HCT116 (cell line): ENCODE data around the gene LCE3C. TPM values are rescaled to one million over a fixed set of nuclear protein-coding genes. Genes with fewer than 3 reads are reported as not detected.

Experiments
- ATAC-seq: fragments of 200-7000 bp; cut with Tn5 transposase; 2 replicates; pipeline ENCODE4 v1.9.1; 2020; ENCODE audit warnings: mild to moderate bottlenecking, moderate library complexity
- BruUV-seq: library from RNA; stranded (reverse); fragments of 400-500 nt; replicated peaks from 2 replicates; lab custom pipeline; 2021; lab: Mats Ljungman, UMichigan
- CTCF ChIA-PET: fragments of 300-600 bp; sonication (Branson Sonifier 250); formaldehyde crosslinking; loops from one replicate; lab custom pipeline; 2021; ENCODE audit warnings: antibody characterized with exemption; lab: Charles Lee
- POLR2A ChIA-PET: fragments of 300-600, 350-600 bp; sonication (Branson Sonifier 250); formaldehyde crosslinking; loops from one replicate; lab custom pipeline; 2021; ENCODE audit warnings: antibody characterized with exemption; lab: Charles Lee
- RAD21 ChIA-PET, 2 experiments: fragments of 300-600 bp; sonication (Branson Sonifier 250); formaldehyde crosslinking; loops; one replicate each; lab custom pipeline; 2023; ENCODE audit warnings: low total read pairs in 2 of 2; ENCODE audit not compliant: uncharacterized antibody in 2 of 2, unreplicated experiment in 2 of 2, low non-redundant PET in 1 of 2; lab: Charles Lee
- DNase-seq: peaks from one replicate; pipeline ENCODE4 v3.0.0-alpha.2; 2010; ENCODE audit warnings: low read depth, low spot score
- H2AFZ ChIP-seq: fragments of 200-600 bp; shearing (Covaris generic), sonication (generic); 2 replicates; pipeline ENCODE4 v1.6.1; 2017; ENCODE audit warnings: low read depth, mixed run types, mixed read lengths, antibody characterized with exemption, low read length; ENCODE audit not compliant: poor library complexity, severe bottlenecking
- H3K27ac ChIP-seq: 2 replicates; pipeline ENCODE4 v1.5.1; 2012; ENCODE audit warnings: low read depth, low read length
- H3K27me3 ChIP-seq: fragments of 200-600 bp; sonication (generic); 2 replicates; pipeline ENCODE4 v1.6.1; 2016; ENCODE audit warnings: mixed run types, low read length, mixed read lengths; ENCODE audit not compliant: insufficient read depth
- H3K36me3 ChIP-seq, 2 experiments: fragments of 200-500 bp in 1 of 2; fragments of 200-600 bp in 1 of 2; sonication (Bioruptor generic) in 1 of 2; sonication (generic) in 1 of 2; 2 replicates each; pipeline versions ENCODE4 v1.5.1 to v1.6.1; 2014 to 2016; ENCODE audit warnings: low read length in 2 of 2, inconsistent platforms in 1 of 2, mixed read lengths in 1 of 2, mixed run types in 1 of 2; ENCODE audit not compliant: insufficient read depth in 2 of 2, control insufficient read depth in 1 of 2
- H3K4me1 ChIP-seq, 2 experiments: fragments of 200-600 bp in 1 of 2; sonication (generic) in 1 of 2; 2 replicates each; pipeline versions ENCODE4 v1.5.1 to v1.6.1; 2012 to 2017; ENCODE audit warnings: low read length in 2 of 2, inconsistent platforms in 1 of 2, mild to moderate bottlenecking in 1 of 2, mixed read lengths in 1 of 2, mixed run types in 1 of 2, moderate library complexity in 1 of 2; ENCODE audit not compliant: insufficient read depth in 2 of 2, control insufficient read depth in 1 of 2
- H3K4me2 ChIP-seq: fragments of 200-600 bp; sonication (generic); 2 replicates; pipeline ENCODE4 v1.6.1; 2017; ENCODE audit warnings: mixed run types, low read length, mixed read lengths
- H3K4me3 ChIP-seq, 2 experiments: fragments of 200-600 bp in 1 of 2; sonication (generic) in 1 of 2; replicated peaks in 1 of 2; 2 replicates each; pipeline ENCODE4 v1.5.1; 2011 to 2016; ENCODE audit warnings: low read length in 2 of 2, control low read depth in 1 of 2, low read depth in 1 of 2, mild to moderate bottlenecking in 1 of 2, mixed read lengths in 1 of 2, mixed run types in 1 of 2
- H3K79me2 ChIP-seq: fragments of 200-600 bp; sonication (generic); 2 replicates; pipeline ENCODE4 v1.6.1; 2017; ENCODE audit warnings: mild to moderate bottlenecking, mixed run types, low read length, moderate library complexity, mixed read lengths; ENCODE audit not compliant: insufficient read depth
- H3K9ac ChIP-seq: fragments of 200-600 bp; sonication (generic); 2 replicates; pipeline ENCODE4 v1.6.1; 2016; ENCODE audit warnings: low read length, mixed read lengths
- H3K9me2 ChIP-seq: fragments of 200-600 bp; sonication (generic), shearing (Covaris generic); 2 replicates; pipeline ENCODE4 v1.6.1; 2017; ENCODE audit warnings: mixed run types, mild to moderate bottlenecking, moderate library complexity; ENCODE audit not compliant: insufficient read depth
- H3K9me3 ChIP-seq, 2 experiments: fragments of 200-500 bp in 1 of 2; fragments of 200-600 bp in 1 of 2; sonication (Bioruptor generic) in 1 of 2; sonication (generic) in 1 of 2; 2 replicates each; pipeline ENCODE4 v1.6.1; 2014 to 2017; ENCODE audit warnings: low read length in 2 of 2, mixed read lengths in 2 of 2, inconsistent platforms in 1 of 2, low read depth in 1 of 2, mild to moderate bottlenecking in 1 of 2, mixed run types in 1 of 2, moderate library complexity in 1 of 2; ENCODE audit not compliant: control insufficient read depth in 1 of 2, insufficient read depth in 1 of 2
- H4K20me1 ChIP-seq: fragments of 200-600 bp; sonication (generic), shearing (Covaris generic); 2 replicates; pipeline ENCODE4 v1.6.1; 2017; ENCODE audit warnings: mixed run types, mild to moderate bottlenecking, moderate library complexity; ENCODE audit not compliant: insufficient read depth
- POLR2AphosphoS5 ChIP-seq: IDR thresholded peaks from 2 replicates; pipeline ENCODE4 v1.6.1; 2011; ENCODE audit warnings: mild to moderate bottlenecking, low read depth, low read length, moderate library complexity
- TCF7L2 ChIP-seq: IDR thresholded peaks from 2 replicates; pipeline ENCODE4 v1.7.0; 2011; ENCODE audit warnings: borderline replicate concordance, inconsistent platforms; ENCODE audit not compliant: insufficient read depth, insufficient read length; ENCODE audit errors: extremely low read depth
- intact Hi-C: fragments of 100-400 bp; cut with micrococcal nuclease; formaldehyde crosslinking; loops from 2 replicates; pipeline ENCODE4 v1.10.0; 2022
- total RNA-seq: library from RNA; stranded (reverse); gene quantifications from one replicate; pipeline ENCODE4 v1.2.1, GENCODE V29; 2021; ENCODE audit not compliant: unreplicated experiment
- TF ChIP-seq, protein P1 (sequence below), 3 experiments: fragments of 200-600 bp in 1 of 3; sonication (generic) in 1 of 3; IDR thresholded peaks in 2 of 3; conservative IDR thresholded peaks in 1 of 3; 2 replicates each; pipeline ENCODE4 v1.5.1; 2012 to 2017; ENCODE audit warnings: low read depth in 2 of 3, low read length in 2 of 3, antibody characterized with exemption in 1 of 3, borderline replicate concordance in 1 of 3, control low read depth in 1 of 3, mild to moderate bottlenecking in 1 of 3, mixed read lengths in 1 of 3, mixed run types in 1 of 3, moderate library complexity in 1 of 3; ENCODE audit not compliant: insufficient read depth in 1 of 3
- TF ChIP-seq, protein P2 (sequence below): IDR thresholded peaks from 2 replicates; pipeline ENCODE4 v1.6.1; 2012
- TF ChIP-seq, protein P3 (sequence below): IDR thresholded peaks from 2 replicates; pipeline ENCODE4 v1.6.1; 2011; ENCODE audit warnings: mild to moderate bottlenecking, low read length, moderate library complexity; ENCODE audit not compliant: insufficient replicate concordance; ENCODE audit errors: extremely low read depth

The LCE3C gene
- total RNA-seq, 1 experiment from 2014 or later = not detected

DNA sequence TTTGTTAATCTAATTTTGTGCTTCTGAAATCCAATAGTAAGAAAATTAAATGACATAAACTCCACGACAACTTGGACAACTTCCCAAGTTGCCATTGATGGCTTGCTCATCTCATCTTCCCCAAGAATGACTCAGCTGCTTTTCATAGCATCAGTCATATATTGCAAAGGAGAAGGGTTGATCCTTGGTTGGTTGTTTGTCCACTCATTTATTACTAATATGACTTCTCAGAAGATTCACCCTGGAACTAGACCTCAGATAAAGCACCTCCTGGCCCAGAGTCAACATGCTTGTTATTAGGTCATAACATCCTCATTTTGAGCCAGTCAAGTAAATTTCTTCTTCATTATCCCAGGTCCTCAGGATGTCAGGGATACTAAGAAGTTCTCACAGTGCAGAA lies 17.4 kb upstream of the LCE3C start (continued):
- TF ChIP-seq TCF7L2 = no peak
- no peak for TF ChIP-seq POLR2AphosphoS5
- TF ChIP-seq, protein P1, sequence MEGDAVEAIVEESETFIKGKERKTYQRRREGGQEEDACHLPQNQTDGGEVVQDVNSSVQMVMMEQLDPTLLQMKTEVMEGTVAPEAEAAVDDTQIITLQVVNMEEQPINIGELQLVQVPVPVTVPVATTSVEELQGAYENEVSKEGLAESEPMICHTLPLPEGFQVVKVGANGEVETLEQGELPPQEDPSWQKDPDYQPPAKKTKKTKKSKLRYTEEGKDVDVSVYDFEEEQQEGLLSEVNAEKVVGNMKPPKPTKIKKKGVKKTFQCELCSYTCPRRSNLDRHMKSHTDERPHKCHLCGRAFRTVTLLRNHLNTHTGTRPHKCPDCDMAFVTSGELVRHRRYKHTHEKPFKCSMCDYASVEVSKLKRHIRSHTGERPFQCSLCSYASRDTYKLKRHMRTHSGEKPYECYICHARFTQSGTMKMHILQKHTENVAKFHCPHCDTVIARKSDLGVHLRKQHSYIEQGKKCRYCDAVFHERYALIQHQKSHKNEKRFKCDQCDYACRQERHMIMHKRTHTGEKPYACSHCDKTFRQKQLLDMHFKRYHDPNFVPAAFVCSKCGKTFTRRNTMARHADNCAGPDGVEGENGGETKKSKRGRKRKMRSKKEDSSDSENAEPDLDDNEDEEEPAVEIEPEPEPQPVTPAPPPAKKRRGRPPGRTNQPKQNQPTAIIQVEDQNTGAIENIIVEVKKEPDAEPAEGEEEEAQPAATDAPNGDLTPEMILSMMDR (IDR thresholded peaks at IDR 0.05 in 2 of 3, conservative IDR thresholded peaks at IDR 0.05 in 1 of 3; ENCODE audit: borderline replicate concordance in 1 of 3, insufficient read depth in 1 of 3, low read depth in 2 of 3, low read length in 2 of 3) = no peak
- TF ChIP-seq, protein P2, sequence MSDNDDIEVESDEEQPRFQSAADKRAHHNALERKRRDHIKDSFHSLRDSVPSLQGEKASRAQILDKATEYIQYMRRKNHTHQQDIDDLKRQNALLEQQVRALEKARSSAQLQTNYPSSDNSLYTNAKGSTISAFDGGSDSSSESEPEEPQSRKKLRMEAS = no peak

DNA sequence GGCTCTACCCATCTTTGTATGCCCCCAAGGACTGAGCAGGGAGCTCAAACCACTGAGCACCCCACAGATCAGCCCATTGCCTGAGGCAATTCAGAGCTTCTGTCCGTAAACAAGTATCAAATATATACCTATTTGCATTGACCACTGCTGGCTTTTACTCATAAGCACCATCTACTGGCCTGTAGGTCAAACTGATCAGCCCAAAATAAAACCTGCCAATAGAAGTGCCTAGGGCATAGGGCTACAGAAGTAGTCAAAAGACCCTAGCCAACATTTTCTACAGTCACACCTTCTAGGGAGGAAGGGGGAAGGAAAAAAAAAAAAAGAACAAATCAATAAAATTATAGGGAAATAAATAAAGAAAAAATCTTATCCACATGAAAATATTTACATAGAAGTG lies 14.4 kb upstream of the LCE3C start:
- no peaks in the 10 kb centered on the region for H3K36me3 ChIP-seq
- DNase-seq (no peak), ATAC-seq (no peak)
- no peaks in the 10 kb centered on the region for H3K9me2 ChIP-seq
- no peaks in the 10 kb centered on the region; the same call in 1 of the 2 replicates for H3K27me3 ChIP-seq
- no peak overlapping the region for H2AFZ ChIP-seq
- TF ChIP-seq, protein P3, sequence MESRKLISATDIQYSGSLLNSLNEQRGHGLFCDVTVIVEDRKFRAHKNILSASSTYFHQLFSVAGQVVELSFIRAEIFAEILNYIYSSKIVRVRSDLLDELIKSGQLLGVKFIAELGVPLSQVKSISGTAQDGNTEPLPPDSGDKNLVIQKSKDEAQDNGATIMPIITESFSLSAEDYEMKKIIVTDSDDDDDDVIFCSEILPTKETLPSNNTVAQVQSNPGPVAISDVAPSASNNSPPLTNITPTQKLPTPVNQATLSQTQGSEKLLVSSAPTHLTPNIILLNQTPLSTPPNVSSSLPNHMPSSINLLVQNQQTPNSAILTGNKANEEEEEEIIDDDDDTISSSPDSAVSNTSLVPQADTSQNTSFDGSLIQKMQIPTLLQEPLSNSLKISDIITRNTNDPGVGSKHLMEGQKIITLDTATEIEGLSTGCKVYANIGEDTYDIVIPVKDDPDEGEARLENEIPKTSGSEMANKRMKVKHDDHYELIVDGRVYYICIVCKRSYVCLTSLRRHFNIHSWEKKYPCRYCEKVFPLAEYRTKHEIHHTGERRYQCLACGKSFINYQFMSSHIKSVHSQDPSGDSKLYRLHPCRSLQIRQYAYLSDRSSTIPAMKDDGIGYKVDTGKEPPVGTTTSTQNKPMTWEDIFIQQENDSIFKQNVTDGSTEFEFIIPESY = no peak
- TF ChIP-seq, protein P1 (IDR thresholded peaks at IDR 0.05 in 2 of 3, conservative IDR thresholded peaks at IDR 0.05 in 1 of 3; ENCODE audit: borderline replicate concordance in 1 of 3, insufficient read depth in 1 of 3, low read depth in 2 of 3, low read length in 2 of 3) = peak in 2 of 3 experiments; percentile 21 to 25; a peak in 3 of 6 replicates
- H4K20me1 ChIP-seq = no peaks in the 10 kb centered on the region
- H3K4me2 ChIP-seq = no peak overlapping the region
- no peak overlapping the region for H3K9ac ChIP-seq
- no TSS peak for BruUV-seq
- intact Hi-C loops = no loop called here
- ChIA-PET CTCF (no interaction called here), POLR2A (no interaction called here), RAD21 (no interaction called here)
- H3K79me2 ChIP-seq = no peaks in the 10 kb centered on the region
- H3K4me1 ChIP-seq = no peaks in the 10 kb centered on the region
- H3K4me3 ChIP-seq = no peak overlapping the region
- no peaks in the 10 kb centered on the region for H3K9me3 ChIP-seq
- H3K27ac ChIP-seq = no peak overlapping the region
